ENCODE measurements around the gene SLC7A9. TPM values are rescaled to one million over a fixed set of nuclear protein-coding genes. Genes with fewer than 3 reads are reported as not detected.
A peak's percentile ranks its signal among the peaks of the same experiment; 100 is the strongest.
"Not testable (repeated sequence)": the region's sequence is repeated elsewhere in the genome, so short reads cannot be mapped to it uniquely, and the experiment has no call there.

The SLC7A9 gene
- polyA plus RNA-seq, 4 donors = 0.98 to 14.5 (median 11.5) TPM

GRCh38 chr19:32886241-32886640 is 16.7 kb upstream of the SLC7A9 start:
- DNase-seq (ENCODE audit: low read depth in 4 of 4, low spot score in 3 of 4) = no peak

- DNase-seq (ENCODE audit: low read depth in 4 of 4, low spot score in 3 of 4) = not testable (repeated sequence)
Measured at GRCh38 chr19:32885255-32885654, 15.7 kb upstream of the SLC7A9 start.

- no peak for DNase-seq (ENCODE audit: low read depth in 4 of 4, low spot score in 3 of 4)
Measured at GRCh38 chr19:32881766-32882165, 12.2 kb upstream of the SLC7A9 start.

- DNase-seq (ENCODE audit: low read depth in 4 of 4, low spot score in 3 of 4) = no peak
Measured at GRCh38 chr19:32880622-32881021, 11.1 kb upstream of the SLC7A9 start.

GRCh38 chr19:32879741-32880140 is 10.2 kb upstream of the SLC7A9 start:
- no peak for DNase-seq (ENCODE audit: low read depth in 4 of 4, low spot score in 3 of 4)

GRCh38 chr19:32878988-32879387 is 9.4 kb upstream of the SLC7A9 start:
- no peak for DNase-seq (ENCODE audit: low read depth in 4 of 4, low spot score in 3 of 4)

- no peak for DNase-seq (ENCODE audit: low read depth in 4 of 4, low spot score in 3 of 4)
Measured at GRCh38 chr19:32877977-32878745, 8.6 kb upstream of the SLC7A9 start.

GRCh38 chr19:32877323-32877912 is 7.9 kb upstream of the SLC7A9 start:
- DNase-seq (ENCODE audit: low read depth in 4 of 4, low spot score in 3 of 4) = no peak

- no peak for DNase-seq (ENCODE audit: low read depth in 4 of 4, low spot score in 3 of 4)
Measured at GRCh38 chr19:32876919-32877285, 7.3 kb upstream of the SLC7A9 start.

GRCh38 chr19:32876236-32876918 is 6.8 kb upstream of the SLC7A9 start:
- DNase-seq (ENCODE audit: low read depth in 4 of 4, low spot score in 3 of 4) = no peak

GRCh38 chr19:32875428-32875827 is 5.9 kb upstream of the SLC7A9 start:
- no peak for DNase-seq (ENCODE audit: low read depth in 4 of 4, low spot score in 3 of 4)

- no peak for DNase-seq (ENCODE audit: low read depth in 4 of 4, low spot score in 3 of 4)
Measured at GRCh38 chr19:32874605-32875004, 5.0 kb upstream of the SLC7A9 start.

- DNase-seq (ENCODE audit: low read depth in 4 of 4, low spot score in 3 of 4) = no peak
Measured at GRCh38 chr19:32873247-32873959, 3.8 kb upstream of the SLC7A9 start.

GRCh38 chr19:32872391-32872790 is 2.8 kb upstream of the SLC7A9 start:
- no peak for DNase-seq (ENCODE audit: low read depth in 4 of 4, low spot score in 3 of 4)

- DNase-seq (ENCODE audit: low read depth in 4 of 4, low spot score in 3 of 4) = no peak
Measured at GRCh38 chr19:32870981-32871451, 1.4 kb upstream of the SLC7A9 start.

GRCh38 chr19:32869966-32870573 is 503 bp upstream of the SLC7A9 start:
- DNase-seq (ENCODE audit: low read depth in 4 of 4, low spot score in 3 of 4) = peak in 1 of 4 donors; percentile 3

GRCh38 chr19:32868206-32868950 is 1.2 kb downstream of the SLC7A9 start:
- no peak for DNase-seq (ENCODE audit: low read depth in 4 of 4, low spot score in 3 of 4)

- not testable (repeated sequence) for DNase-seq (ENCODE audit: low read depth in 4 of 4, low spot score in 3 of 4)
Measured at GRCh38 chr19:32867436-32867835, 2.1 kb downstream of the SLC7A9 start.

GRCh38 chr19:32866564-32867265 is 2.9 kb downstream of the SLC7A9 start:
- DNase-seq (ENCODE audit: low read depth in 4 of 4, low spot score in 3 of 4) = no peak
